Gastroesophageal sphincter (tissue), 4 donors: Measurements from ENCODE around the gene SERPINB12. TPM values are rescaled to one million over a fixed set of nuclear protein-coding genes. Genes with fewer than 3 reads are reported as not detected.

Experiments used
- ATAC-seq: fragments of 150-250 bp; one replicate; pipeline ENCODE4 v1.9.1; 2016; ENCODE audit warnings: mild to moderate bottlenecking, moderate library complexity
- H3K27ac ChIP-seq, 4 donors: fragments of 200-600 bp; sonication (generic) in 3 of 4; 1 replicate in 3 of 4; 2 replicates in 1 of 4; pipeline ENCODE4 v1.5.1; 2016 to 2019
- H3K27me3 ChIP-seq: fragments of 200-600 bp; sonication (generic); one replicate; pipeline ENCODE4 v1.5.1; 2019
- H3K36me3 ChIP-seq, 2 donors: fragments of 200-600 bp; sonication (generic); one replicate each; pipeline ENCODE4 v1.5.1; 2019; ENCODE audit warnings: control low read depth in 1 of 2
- H3K4me1 ChIP-seq, 3 donors: fragments of 200-600 bp; sonication (generic); 1 replicate in 2 of 3; 2 replicates in 1 of 3; pipeline ENCODE4 v1.5.1; 2016 to 2019; ENCODE audit warnings: control low read depth in 2 of 3
- H3K4me3 ChIP-seq, 2 donors: fragments of 200-600 bp; sonication (generic); one replicate each; pipeline ENCODE4 v1.5.1; 2019; ENCODE audit warnings: mild to moderate bottlenecking in 1 of 2, moderate library complexity in 1 of 2
- H3K9me3 ChIP-seq, 3 donors: fragments of 200-600 bp; sonication (generic); one replicate each; pipeline ENCODE4 v1.5.1; 2017 to 2019; ENCODE audit warnings: control low read depth in 2 of 3
- CTCF ChIP-seq, 4 experiments: fragments of 200-600 bp in 2 of 4; fragments of 450-650 bp in 2 of 4; sonication (generic) in 1 of 4; IDR thresholded peaks; one replicate each; pipeline ENCODE4 v1.5.1; 2017 to 2019; ENCODE audit warnings: antibody characterized with exemption in 4 of 4, mild to moderate bottlenecking in 2 of 4, moderate library complexity in 2 of 4
- EP300 ChIP-seq: sonication (generic); formaldehyde crosslinking; IDR thresholded peaks from one replicate; pipeline ENCODE4 v1.6.1; 2017; ENCODE audit warnings: antibody characterized with exemption, mild to moderate bottlenecking
- POLR2A ChIP-seq, 2 donors: fragments of 450-650 bp; IDR thresholded peaks; one replicate each; pipeline ENCODE4 v1.6.1; 2017; ENCODE audit warnings: antibody characterized with exemption in 2 of 2, mild to moderate bottlenecking in 2 of 2, moderate library complexity in 1 of 2
- POLR2AphosphoS5 ChIP-seq: sonication (generic); formaldehyde crosslinking; IDR thresholded peaks from one replicate; pipeline ENCODE4 v1.6.1; 2017; ENCODE audit warnings: antibody characterized with exemption
- WGBS, 2 donors: methylation state at CpG; one replicate each; pipeline ENCODE4 v1.1.5; 2018; ENCODE audit warnings: low coverage in 1 of 2; 5-methylcytosine and 5-hydroxymethylcytosine counted together
- total RNA-seq, 4 donors: library from RNA; depleted of rRNA; stranded (reverse); fragments of >200 nt; gene quantifications; one replicate each; pipeline ENCODE4 v1.1.0, GENCODE V29; 2016

The SERPINB12 gene
- total RNA-seq, 4 donors from 2014 or later = not detected

GRCh38 chr18:63508596-63508995, 33.6 kb upstream of the SERPINB12 start:
- no peak for ATAC-seq
- TF ChIP-seq POLR2AphosphoS5 (no peak), POLR2A (IDR thresholded peaks at IDR 0.05) (no peak), EP300 (no peak), CTCF (IDR thresholded peaks at IDR 0.05) (no peak)
- H3K4me3 ChIP-seq = no peak overlapping the region
- no peak overlapping the region for H3K27ac ChIP-seq
- no peaks in the 10 kb centered on the region for H3K4me1 ChIP-seq
- no peaks in the 10 kb centered on the region for H3K36me3 ChIP-seq
- 15 to 37% methylated on average over 3 of the region's 3 CpGs for WGBS, 2 donors
- H3K27me3 ChIP-seq = peaks cover 9% of the 10 kb centered on the region
- no peaks in the 10 kb centered on the region for H3K9me3 ChIP-seq

- TF ChIP-seq POLR2A (IDR thresholded peaks at IDR 0.05) (no peak), CTCF (IDR thresholded peaks at IDR 0.05) (peak in 1 of 4 experiments; percentile 34)
- no peak overlapping the region for H3K4me3 ChIP-seq
- peaks cover 9% of the 10 kb centered on the region for H3K27me3 ChIP-seq
- ATAC-seq = no peak
- H3K27ac ChIP-seq = no peak overlapping the region
- H3K9me3 ChIP-seq = no peaks in the 10 kb centered on the region
- no peaks in the 10 kb centered on the region for H3K36me3 ChIP-seq
- WGBS, 2 donors = 7 to 38% methylated on average over 2 to 3 of the region's 7 CpGs
- no peaks in the 10 kb centered on the region for H3K4me1 ChIP-seq
These were observed 30.9 kb upstream of the SERPINB12 start for GRCh38 chr18:63511285-63511684.

GRCh38 chr18:63514326-63514725, 27.8 kb upstream of the SERPINB12 start:
- Histone ChIP-seq H3K27ac (no peak overlapping the region), H3K36me3 (no peaks in the 10 kb centered on the region), H3K4me3 (no peak overlapping the region), H3K9me3 (no peaks in the 10 kb centered on the region), H3K27me3 (peaks cover 12% of the 10 kb centered on the region), H3K4me1 (no peaks in the 10 kb centered on the region)
- no peak for TF ChIP-seq CTCF (IDR thresholded peaks at IDR 0.05)
- TF ChIP-seq POLR2A (IDR thresholded peaks at IDR 0.05) = no peak
- ATAC-seq = no peak
- WGBS, 2 donors = 35 to 63% methylated on average over 3 to 5 of the region's 6 CpGs

- no peaks in the 10 kb centered on the region for H3K9me3 ChIP-seq
- TF ChIP-seq EP300 (no peak), CTCF (IDR thresholded peaks at IDR 0.05) (no peak), POLR2A (IDR thresholded peaks at IDR 0.05) (no peak), POLR2AphosphoS5 (no peak)
- no peaks in the 10 kb centered on the region for H3K4me1 ChIP-seq
- peaks cover 12% of the 10 kb centered on the region for H3K27me3 ChIP-seq
- H3K36me3 ChIP-seq = no peaks in the 10 kb centered on the region
- ATAC-seq = no peak
- WGBS, 2 donors = 58 to 67% methylated on average over 7 to 9 of the region's 9 CpGs
- H3K27ac ChIP-seq = no peak overlapping the region
- H3K4me3 ChIP-seq = no peak overlapping the region
These were observed 27.1 kb upstream of the SERPINB12 start for GRCh38 chr18:63514888-63515678.

- Histone ChIP-seq H3K36me3 (no peaks in the 10 kb centered on the region), H3K4me1 (no peaks in the 10 kb centered on the region), H3K9me3 (no peaks in the 10 kb centered on the region), H3K27me3 (peaks cover 12% of the 10 kb centered on the region), H3K27ac (no peak overlapping the region), H3K4me3 (no peak overlapping the region)
- WGBS, 2 donors = 33 to 55% methylated on average over 1 of the region's 1 CpG
- no peak for ATAC-seq
- TF ChIP-seq POLR2AphosphoS5 (no peak), POLR2A (IDR thresholded peaks at IDR 0.05) (no peak), EP300 (no peak)
These were observed 26.4 kb upstream of the SERPINB12 start for GRCh38 chr18:63515801-63516200.
